Neural progenitor cell (in vitro differentiated cells): ENCODE measurements around the gene COTL1.

ENCODE experiments used
- CTCF ChIP-seq: fragments of 200-600 bp; sonication (generic); IDR thresholded peaks from 2 replicates; pipeline ENCODE4 v1.5.1; 2017; ENCODE audit warnings: antibody characterized with exemption, mild to moderate bottlenecking
- EZH2 ChIP-seq: fragments of 200-600 bp; sonication (generic); IDR thresholded peaks from 2 replicates; pipeline ENCODE4 v1.6.1; 2017; ENCODE audit warnings: antibody characterized with exemption, mild to moderate bottlenecking, moderate library complexity
- EZH2phosphoT487 ChIP-seq: fragments of 200-600 bp; sonication (generic); IDR thresholded peaks from 2 replicates; pipeline ENCODE4 v1.6.1; 2017; ENCODE audit warnings: antibody characterized with exemption

GRCh38 chr16:84614968-84615813 lies 2.7 kb downstream of the COTL1 start:
- TF ChIP-seq CTCF (no peak), EZH2 (no peak), EZH2phosphoT487 (no peak)
